NCI-H524 (cell line): ENCODE data around the gene ADAMTS19.
"Not testable (repeated sequence)": the region's sequence is repeated elsewhere in the genome, so short reads cannot be mapped to it uniquely, and the experiment has no call there.

Experiments
- DNase-seq, 2 experiments: peaks; one replicate each; lab custom pipeline; 2025; lab: John Stamatoyannopoulos, UW

The ADAMTS19 gene, protein sequence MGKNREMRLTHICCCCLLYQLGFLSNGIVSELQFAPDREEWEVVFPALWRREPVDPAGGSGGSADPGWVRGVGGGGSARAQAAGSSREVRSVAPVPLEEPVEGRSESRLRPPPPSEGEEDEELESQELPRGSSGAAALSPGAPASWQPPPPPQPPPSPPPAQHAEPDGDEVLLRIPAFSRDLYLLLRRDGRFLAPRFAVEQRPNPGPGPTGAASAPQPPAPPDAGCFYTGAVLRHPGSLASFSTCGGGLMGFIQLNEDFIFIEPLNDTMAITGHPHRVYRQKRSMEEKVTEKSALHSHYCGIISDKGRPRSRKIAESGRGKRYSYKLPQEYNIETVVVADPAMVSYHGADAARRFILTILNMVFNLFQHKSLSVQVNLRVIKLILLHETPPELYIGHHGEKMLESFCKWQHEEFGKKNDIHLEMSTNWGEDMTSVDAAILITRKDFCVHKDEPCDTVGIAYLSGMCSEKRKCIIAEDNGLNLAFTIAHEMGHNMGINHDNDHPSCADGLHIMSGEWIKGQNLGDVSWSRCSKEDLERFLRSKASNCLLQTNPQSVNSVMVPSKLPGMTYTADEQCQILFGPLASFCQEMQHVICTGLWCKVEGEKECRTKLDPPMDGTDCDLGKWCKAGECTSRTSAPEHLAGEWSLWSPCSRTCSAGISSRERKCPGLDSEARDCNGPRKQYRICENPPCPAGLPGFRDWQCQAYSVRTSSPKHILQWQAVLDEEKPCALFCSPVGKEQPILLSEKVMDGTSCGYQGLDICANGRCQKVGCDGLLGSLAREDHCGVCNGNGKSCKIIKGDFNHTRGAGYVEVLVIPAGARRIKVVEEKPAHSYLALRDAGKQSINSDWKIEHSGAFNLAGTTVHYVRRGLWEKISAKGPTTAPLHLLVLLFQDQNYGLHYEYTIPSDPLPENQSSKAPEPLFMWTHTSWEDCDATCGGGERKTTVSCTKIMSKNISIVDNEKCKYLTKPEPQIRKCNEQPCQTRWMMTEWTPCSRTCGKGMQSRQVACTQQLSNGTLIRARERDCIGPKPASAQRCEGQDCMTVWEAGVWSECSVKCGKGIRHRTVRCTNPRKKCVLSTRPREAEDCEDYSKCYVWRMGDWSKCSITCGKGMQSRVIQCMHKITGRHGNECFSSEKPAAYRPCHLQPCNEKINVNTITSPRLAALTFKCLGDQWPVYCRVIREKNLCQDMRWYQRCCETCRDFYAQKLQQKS

DNA sequence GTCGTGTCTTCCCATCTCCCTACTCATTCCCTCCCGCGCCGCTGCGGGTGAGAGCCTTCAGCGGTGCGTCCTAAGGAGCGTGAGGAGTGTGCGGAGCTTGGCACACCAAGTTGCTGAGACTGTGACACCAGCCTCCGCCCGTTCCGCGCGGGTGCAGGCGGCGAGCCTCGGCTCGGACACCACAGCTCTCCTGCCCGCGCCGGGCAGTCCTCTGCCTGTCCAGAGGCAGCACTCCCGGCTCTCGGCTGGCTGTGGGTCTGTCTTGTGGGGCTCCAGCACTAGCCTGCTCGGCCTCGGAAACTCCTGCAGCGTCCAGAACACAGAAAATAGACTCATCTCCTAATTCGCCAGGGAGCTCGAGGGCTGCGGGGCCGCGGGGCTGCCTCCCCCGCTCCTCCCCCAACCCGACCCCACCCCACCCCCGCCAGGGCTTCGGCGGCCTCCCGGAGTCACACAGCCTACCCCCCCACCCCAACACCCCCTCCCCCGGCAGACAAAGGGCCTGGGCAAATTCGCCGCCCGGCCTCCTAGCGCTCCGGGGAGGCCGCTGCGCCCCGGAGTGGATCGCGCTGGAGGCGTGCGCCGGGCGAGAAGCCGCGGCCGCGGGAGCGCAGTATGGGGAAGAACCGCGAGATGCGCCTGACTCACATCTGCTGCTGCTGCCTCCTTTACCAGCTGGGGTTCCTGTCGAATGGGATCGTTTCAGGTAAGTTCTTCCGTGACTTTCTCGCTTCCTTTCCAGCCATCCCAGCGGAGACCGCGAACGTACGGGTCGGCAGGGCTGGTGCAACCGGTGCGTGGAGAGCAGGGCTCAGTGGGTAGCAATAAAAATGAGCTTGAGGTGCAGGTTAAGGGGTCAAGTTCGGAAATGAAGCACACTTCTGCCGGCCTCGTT lies at the start of gene ADAMTS19:
Gene ADAMTS19, plus strand, starts transcription at position 522 of the 895 bp plus-strand sequence. Its CDS starts 94 bp downstream, at position 616.
- DNase-seq = peak; percentile 3 to 32

GRCh38 chr5:129410488-129410887 lies 49.6 kb upstream of the ADAMTS19 start:
- DNase-seq = no peak

DNA sequence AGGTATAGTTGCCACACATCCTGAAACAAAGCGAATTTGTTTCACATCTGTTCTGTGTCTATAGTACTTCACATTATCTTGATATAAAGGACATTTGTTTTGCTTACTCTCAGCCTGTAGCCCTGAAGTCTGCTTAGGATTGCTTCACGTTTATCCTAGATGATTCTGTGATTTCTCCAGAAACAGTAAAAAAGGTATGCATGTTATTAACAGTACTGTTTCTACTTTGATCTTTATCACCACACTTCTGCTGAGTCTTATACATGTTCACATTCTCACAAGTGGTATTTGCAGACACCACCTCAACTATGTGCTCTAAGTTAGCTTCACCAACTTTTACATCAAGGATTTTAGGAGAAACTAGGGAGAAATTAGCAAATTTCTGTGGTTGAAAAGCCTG lies 47.4 kb upstream of the ADAMTS19 start:
- DNase-seq = no peak

GRCh38 chr5:129413570-129413969 lies 46.5 kb upstream of the ADAMTS19 start:
- no peak for DNase-seq

DNA sequence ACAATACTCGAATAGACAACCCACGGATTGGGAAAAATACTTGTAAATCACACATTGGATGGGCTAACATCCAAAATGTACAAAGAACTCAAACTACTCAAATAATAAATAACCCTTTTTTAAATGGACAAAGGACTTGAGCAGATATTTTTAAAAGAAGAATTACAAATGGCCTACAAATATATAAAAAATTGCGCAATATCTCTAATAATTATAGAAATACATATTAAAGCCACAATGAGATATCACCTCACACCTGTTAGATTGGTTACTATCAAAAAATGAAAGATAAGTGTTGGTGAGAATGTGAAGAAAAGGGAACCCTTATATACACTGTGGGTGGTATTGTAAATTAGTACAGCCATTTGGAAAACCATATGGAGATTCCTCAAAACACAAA lies 40.8 kb upstream of the ADAMTS19 start:
- DNase-seq = no peak

- DNase-seq = no peak
Measured at GRCh38 chr5:129425031-129425430, 35.1 kb upstream of the ADAMTS19 start.

- DNase-seq = no peak
Measured at GRCh38 chr5:129426071-129426470, 34.0 kb upstream of the ADAMTS19 start.

DNA sequence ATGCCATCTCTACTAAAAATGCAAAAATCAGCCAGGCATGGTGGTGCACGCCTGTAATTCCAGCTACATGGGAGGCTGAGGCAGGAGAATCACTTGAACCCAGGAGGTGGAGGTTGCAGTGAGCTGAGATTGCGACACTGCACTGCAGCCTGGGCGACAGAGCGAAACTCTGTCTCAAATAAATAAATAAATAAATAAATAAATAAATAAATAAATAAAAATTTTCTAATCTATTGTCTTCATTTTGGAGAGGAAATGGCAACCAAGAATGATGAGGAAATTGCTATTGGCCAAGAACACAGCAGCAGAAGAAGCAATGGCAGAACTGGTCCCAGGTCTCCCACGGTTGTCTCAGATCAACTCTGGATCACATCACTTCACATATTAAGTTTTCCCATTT lies 31.5 kb upstream of the ADAMTS19 start:
- DNase-seq = not testable (repeated sequence)

- no peak for DNase-seq
Measured at GRCh38 chr5:129431406-129431805, 28.7 kb upstream of the ADAMTS19 start.

DNA sequence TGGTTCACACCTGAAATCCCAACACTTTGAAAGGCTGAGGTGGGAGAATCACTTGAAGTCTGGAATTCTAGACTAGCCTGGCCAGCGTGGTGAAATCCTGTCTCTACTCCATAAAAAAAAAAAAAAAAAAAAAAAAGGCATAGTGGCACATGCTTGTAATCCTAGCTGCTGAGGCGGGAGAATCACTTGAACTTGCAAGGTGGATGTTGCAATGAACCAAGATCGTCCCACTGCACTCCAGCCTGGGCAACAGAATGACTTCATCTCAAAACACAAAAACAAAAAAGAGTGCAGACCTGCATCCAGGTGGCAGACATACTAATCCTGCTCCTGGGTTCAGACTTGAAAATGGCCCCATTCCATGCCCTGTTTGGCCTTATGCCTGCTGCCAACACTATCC lies 21.8 kb upstream of the ADAMTS19 start:
- DNase-seq = no peak

- DNase-seq = no peak
Measured at GRCh38 chr5:129440424-129440823, 19.7 kb upstream of the ADAMTS19 start.

DNA sequence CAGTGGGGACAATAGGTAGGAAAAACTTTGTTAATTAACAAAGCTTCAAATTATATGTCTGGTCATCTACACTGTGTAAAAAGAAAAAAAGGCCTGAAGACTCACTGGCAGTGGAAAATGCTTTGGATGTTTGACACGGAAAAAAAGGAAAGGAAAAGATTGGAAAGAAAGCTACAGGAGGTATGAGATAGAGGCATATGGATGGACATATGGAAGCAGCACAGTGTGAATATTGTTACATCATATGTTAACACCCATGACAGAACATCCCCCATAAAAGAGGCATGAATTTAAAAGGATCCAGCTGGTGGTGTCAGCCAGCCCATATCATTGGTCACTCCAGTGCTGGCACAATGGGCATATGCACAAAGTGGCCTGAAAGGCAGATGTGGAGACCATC lies 19.0 kb upstream of the ADAMTS19 start:
- DNase-seq = peak in 1 of 2 experiments; percentile 9

GRCh38 chr5:129445379-129445778 lies 14.7 kb upstream of the ADAMTS19 start:
- DNase-seq = no peak

GRCh38 chr5:129447968-129448367 lies 12.1 kb upstream of the ADAMTS19 start:
- no peak for DNase-seq

- no peak for DNase-seq
Measured at GRCh38 chr5:129448654-129449053, 11.4 kb upstream of the ADAMTS19 start.

GRCh38 chr5:129454461-129454860 lies 5.6 kb upstream of the ADAMTS19 start:
- no peak for DNase-seq

- DNase-seq = no peak
Measured at GRCh38 chr5:129459450-129459776, 685 bp upstream of the ADAMTS19 start.

DNA sequence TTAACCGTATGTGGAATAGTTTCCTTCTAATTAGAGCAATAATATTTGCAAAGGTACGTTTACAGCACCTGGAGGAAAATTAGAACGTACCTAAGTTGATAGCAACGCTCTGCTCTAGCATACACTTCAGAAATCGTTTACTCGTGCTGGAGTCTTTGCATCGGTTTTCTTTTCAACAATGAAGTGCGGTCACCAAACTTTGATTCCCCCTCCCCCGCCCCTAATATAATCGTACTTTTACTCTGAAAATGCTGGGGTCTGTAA lies 506 bp downstream of the ADAMTS19 start:
- peak in 1 of 2 experiments; percentile 28 for DNase-seq

- DNase-seq = peak; percentile 20 to 41
Measured at GRCh38 chr5:129460936-129461710, 1.0 kb downstream of the ADAMTS19 start.

- DNase-seq = no peak
Measured at GRCh38 chr5:129461711-129462332, 1.7 kb downstream of the ADAMTS19 start.
